GM10266 (cell line): ENCODE measurements around the gene ADAMTS2.

Experiments used
- DNase-seq: peaks from one replicate; pipeline ENCODE4 v3.0.0; 2012; ENCODE audit errors: extremely low spot score
- TF ChIP-seq, protein P1 (sequence below): IDR thresholded peaks from 2 replicates; pipeline ENCODE4 v1.5.1; 2012; ENCODE audit warnings: mild to moderate bottlenecking, low read depth; ENCODE audit not compliant: control insufficient read depth, insufficient read depth; ENCODE audit errors: missing control alignments

ADAMTS2 gene

DNA sequence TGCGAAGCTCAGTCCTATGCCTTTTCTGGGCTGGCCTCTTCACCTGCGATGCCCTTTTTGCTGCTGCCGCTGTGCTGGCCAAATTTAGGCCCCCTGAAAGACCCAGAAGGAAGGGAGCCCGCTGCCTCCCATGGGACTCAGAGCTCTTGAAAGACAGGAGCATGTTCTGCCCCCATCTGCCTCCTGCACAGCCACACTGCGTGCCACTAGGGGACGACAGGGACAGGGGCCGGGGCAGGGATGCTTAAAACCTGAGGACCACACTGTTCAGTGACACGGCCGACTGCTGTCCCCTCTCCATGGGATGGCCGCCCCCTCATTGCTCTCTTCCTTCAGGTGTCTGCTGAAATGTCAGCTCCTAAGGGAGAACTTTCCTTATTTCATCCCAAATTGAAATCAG is 132.4 kb downstream of the ADAMTS2 start:
- no peak for DNase-seq
- TF ChIP-seq, protein P1, sequence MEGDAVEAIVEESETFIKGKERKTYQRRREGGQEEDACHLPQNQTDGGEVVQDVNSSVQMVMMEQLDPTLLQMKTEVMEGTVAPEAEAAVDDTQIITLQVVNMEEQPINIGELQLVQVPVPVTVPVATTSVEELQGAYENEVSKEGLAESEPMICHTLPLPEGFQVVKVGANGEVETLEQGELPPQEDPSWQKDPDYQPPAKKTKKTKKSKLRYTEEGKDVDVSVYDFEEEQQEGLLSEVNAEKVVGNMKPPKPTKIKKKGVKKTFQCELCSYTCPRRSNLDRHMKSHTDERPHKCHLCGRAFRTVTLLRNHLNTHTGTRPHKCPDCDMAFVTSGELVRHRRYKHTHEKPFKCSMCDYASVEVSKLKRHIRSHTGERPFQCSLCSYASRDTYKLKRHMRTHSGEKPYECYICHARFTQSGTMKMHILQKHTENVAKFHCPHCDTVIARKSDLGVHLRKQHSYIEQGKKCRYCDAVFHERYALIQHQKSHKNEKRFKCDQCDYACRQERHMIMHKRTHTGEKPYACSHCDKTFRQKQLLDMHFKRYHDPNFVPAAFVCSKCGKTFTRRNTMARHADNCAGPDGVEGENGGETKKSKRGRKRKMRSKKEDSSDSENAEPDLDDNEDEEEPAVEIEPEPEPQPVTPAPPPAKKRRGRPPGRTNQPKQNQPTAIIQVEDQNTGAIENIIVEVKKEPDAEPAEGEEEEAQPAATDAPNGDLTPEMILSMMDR: no peak

DNA sequence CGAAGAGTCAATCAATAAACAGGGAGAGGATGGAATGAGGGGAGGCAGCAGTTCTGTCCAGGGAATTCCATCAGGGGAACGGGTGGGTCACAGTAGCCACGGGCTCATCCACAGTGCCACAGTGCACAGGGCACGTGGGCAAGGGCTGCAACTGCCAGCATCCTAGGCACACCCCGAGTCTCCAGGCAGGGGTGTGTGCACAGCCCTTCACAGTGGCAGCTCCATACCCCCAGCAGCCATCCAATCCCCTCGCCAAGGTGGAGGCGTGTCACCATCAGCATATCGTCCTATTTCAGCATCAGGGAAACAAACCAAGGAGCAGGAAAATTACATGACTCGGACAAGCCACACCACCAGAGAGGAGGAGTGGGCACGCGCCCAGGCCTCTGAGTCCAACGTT is 133.6 kb downstream of the ADAMTS2 start:
- TF ChIP-seq, protein P1: no peak
- DNase-seq: no peak

DNA sequence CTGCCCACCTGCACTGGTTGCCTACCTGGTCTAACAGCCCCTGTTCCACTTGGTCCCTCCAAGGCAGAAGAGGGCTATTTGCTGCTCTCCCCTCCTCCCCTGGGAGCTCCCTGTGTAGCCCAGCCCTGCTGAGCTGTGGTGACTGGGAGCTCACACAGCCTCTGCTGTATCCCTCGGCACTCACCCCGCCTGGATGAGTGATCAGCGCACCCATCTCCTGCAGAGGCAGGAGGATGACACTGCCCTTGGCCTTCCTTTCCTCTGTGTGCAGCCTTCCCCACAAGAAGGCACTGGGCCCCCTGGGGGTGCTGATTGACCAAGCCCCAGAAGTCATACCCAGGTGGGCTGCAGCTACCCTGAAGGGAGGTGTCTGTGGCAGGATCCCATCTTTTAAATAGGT is 134.2 kb downstream of the ADAMTS2 start:
- DNase-seq: no peak
- TF ChIP-seq, protein P1: no peak

DNA sequence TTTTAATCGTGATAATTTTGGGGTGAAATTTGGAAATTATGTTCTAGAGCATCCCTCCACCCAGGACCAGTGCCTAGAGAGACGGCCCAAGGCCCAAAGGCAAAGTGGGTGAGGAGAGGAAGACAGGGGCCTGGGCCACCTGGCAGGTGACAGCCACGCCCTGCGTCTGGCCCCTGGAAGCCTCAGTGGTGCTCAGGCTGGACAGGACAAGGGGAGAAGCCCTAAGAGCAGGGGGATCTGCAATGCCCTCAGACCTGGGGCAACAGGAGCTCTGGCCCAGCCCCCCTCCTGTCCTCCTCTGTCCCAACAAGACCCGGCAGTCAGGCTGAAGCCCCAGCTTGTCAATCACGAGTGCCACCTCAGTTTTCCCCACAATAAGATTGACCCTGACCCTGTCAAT is 134.8 kb downstream of the ADAMTS2 start:
- no peak for DNase-seq
- TF ChIP-seq, protein P1: no peak

DNA sequence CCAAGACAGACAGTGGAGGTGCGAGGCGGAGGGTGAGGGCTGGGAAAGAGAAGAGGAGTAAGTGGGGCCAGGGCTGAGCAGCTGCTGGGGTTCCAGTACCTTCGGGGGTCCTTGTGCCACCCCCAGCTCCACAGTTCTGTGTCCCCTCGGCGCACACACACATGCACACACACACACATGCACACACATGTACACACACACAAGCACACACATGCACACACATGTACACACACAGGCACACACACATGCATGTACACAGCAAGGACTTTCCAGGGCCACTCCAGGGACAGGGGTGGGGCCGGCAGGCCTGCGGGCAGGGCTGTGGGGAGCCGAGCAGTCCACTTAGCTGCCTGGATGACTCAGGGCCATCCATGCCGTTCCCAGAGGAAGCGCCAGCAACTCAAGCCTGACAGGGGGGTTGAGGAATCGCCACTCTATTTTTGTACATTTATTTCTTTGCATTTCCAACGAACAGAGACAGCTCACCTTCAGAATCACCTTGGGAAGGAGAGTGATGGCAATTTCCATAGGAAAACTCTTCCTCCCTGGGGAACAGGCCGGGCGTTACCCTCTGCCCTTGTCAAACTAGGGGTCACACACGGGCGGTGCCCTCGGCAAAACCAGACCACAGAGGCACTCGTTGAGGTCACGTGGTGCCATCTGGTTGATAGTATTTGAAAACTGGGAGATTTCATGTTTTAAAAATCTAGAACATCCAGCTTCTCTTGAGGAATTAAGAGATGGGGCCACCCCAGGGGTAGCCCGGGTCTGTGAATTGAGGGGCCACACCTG is 135.7 kb downstream of the ADAMTS2 start:
- DNase-seq: no peak
- TF ChIP-seq, protein P1: no peak

DNA sequence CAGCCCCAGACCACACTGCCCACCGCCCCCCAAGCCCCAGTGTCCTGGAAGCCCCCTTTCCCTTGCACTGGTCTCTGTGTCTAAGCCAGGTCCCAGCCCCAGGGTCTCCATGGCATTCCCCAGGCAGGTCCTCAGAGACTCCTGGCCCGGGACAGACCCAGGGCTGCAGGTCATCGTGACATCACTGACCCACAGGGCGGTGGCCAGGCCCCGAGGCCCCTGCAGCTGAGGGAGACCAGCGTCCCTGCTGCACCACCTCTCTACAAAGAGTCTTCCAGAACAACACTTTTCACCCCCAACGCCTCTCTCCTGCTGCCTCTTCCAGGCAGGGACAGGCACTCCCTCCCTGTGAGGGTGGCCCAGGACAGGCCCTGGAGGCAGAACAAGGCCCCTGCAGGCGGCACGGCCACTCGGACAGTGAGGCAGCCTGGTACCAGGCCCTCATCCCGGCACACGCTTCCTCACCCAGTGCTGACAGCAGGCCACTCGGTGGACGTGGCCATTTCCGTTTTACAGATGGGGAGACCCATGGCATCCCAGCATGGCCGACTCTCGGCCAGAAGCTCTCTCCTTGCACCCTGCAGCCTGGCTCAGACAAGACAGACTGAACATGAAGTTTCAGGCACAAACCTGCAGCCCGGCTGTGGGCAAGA is 136.4 kb downstream of the ADAMTS2 start:
- TF ChIP-seq, protein P1: no peak
- DNase-seq: no peak

DNA sequence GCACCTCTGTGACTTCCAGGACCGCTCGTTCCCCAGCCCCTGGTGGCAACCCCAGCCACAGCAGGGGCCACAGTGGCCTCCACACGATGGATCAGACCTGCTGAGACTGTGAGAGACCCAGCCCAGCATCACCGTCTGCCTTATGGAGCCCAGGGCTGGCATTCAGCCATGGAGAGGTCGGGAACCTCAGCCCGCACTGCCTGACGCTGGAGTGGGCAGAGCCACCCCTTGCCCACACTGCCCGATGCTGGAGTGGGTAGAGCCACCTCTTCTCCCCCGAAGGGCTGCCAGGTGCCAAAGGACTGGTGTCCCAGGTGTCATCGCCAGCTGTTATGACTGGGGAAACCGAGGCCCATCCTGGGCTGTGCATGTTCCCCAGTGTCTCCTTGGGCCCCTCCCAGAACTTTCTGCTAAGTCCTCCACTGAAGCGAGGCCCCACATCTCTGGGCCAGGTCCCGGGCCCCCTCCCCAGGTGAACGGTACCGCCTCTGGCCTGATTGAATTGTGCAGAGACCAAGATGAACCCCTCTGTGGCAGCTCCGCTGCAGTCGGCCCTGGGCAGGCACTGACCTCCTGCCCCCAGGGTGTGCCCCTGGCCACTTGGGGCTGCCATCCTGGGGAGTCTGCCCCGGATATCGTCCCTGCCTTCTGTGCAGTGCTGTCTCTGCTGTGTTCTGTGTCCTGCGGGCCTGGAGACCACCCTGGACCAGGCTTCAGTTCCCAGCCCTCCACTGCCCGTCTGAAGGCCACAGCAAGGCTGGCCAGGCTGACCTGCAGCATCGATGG is 137.1 kb downstream of the ADAMTS2 start:
- TF ChIP-seq, protein P1: no peak
- DNase-seq: no peak
